CD4-positive, alpha-beta memory T cell (primary cell): ENCODE data around the gene PFKL. TPM values are rescaled to one million over a fixed set of nuclear protein-coding genes. Genes with fewer than 3 reads are reported as not detected.
A peak's percentile ranks its signal among the peaks of the same experiment; 100 is the strongest.

Source experiments
- CTCF ChIA-PET: fragments of 350-600 bp; sonication (Branson Sonifier 250); formaldehyde crosslinking; loops from one replicate; lab custom pipeline; 2021; ENCODE audit warnings: inconsistent platforms; ENCODE audit not compliant: partially characterized antibody; lab: Charles Lee
- POLR2A ChIA-PET: fragments of 350-600 bp; sonication (Branson Sonifier 250); formaldehyde crosslinking; loops from one replicate; lab custom pipeline; 2021; ENCODE audit not compliant: partially characterized antibody; lab: Charles Lee
- DNase-seq, 5 donors: peaks; one replicate each; pipeline versions ENCODE4 v3.0.0 to v3.0.0-alpha.2; 2020 to 2022; ENCODE audit warnings: mixed read lengths in 1 of 5
- H3K27ac ChIP-seq: one replicate; pipeline ENCODE4 v1.7.0; 2013; ENCODE audit warnings: low read depth, low read length
- H3K27me3 ChIP-seq: 2 replicates; pipeline ENCODE4 v1.7.0; 2013; ENCODE audit warnings: mild to moderate bottlenecking, low read length, moderate library complexity; ENCODE audit not compliant: insufficient read depth
- H3K36me3 ChIP-seq: 2 replicates; pipeline ENCODE4 v1.7.0; 2013; ENCODE audit warnings: mild to moderate bottlenecking, low read length, moderate library complexity; ENCODE audit not compliant: insufficient read depth
- H3K4me1 ChIP-seq: 2 replicates; pipeline ENCODE4 v1.7.0; 2013; ENCODE audit warnings: mild to moderate bottlenecking, low read length, moderate library complexity; ENCODE audit not compliant: insufficient read depth
- H3K4me3 ChIP-seq, 2 donors: one replicate each; pipeline ENCODE4 v1.7.0; 2013; ENCODE audit warnings: low read length in 2 of 2, mild to moderate bottlenecking in 1 of 2
- H3K9me3 ChIP-seq, 2 donors: one replicate each; pipeline ENCODE4 v1.7.0; 2013; ENCODE audit warnings: low read length in 2 of 2, control low read depth in 1 of 2; ENCODE audit not compliant: control insufficient read depth in 1 of 2
- H3K27ac Mint-ChIP-seq, 7 donors: one replicate each; pipeline ENCODE4 v1.8.0; 2020 to 2021; ENCODE audit warnings: mixed read lengths in 7 of 7, mild to moderate bottlenecking in 6 of 7, inconsistent platforms in 3 of 7, moderate library complexity in 3 of 7
- H3K27me3 Mint-ChIP-seq, 2 donors: one replicate each; pipeline ENCODE4 v1.8.0; 2020 to 2021; ENCODE audit warnings: mixed read lengths in 2 of 2
- H3K36me3 Mint-ChIP-seq, 2 donors: one replicate each; pipeline ENCODE4 v1.8.0; 2020 to 2021; ENCODE audit warnings: mixed read lengths in 2 of 2, inconsistent platforms in 1 of 2, mild to moderate bottlenecking in 1 of 2
- H3K4me1 Mint-ChIP-seq, 4 donors: one replicate each; pipeline ENCODE4 v1.8.0; 2020 to 2021; ENCODE audit warnings: mixed read lengths in 4 of 4, mild to moderate bottlenecking in 1 of 4
- H3K4me3 Mint-ChIP-seq, 8 donors: one replicate each; pipeline ENCODE4 v1.8.0; 2020 to 2021; ENCODE audit warnings: mixed read lengths in 8 of 8, mild to moderate bottlenecking in 7 of 8, moderate library complexity in 6 of 8, inconsistent platforms in 3 of 8
- H3K9me3 Mint-ChIP-seq, 8 donors: one replicate each; pipeline ENCODE4 v1.8.0; 2020 to 2021; ENCODE audit warnings: mixed read lengths in 8 of 8, mild to moderate bottlenecking in 5 of 8, inconsistent platforms in 3 of 8, moderate library complexity in 1 of 8
- intact Hi-C: fragments of 100-400 bp; cut with micrococcal nuclease; formaldehyde crosslinking; loops from one replicate; pipeline ENCODE4 v1.15.1; 2023
- polyA plus RNA-seq, 2 donors: library from polyadenylated mRNA; unstranded; fragments of 300-500 nt; fragmentation: Illumina TruSeq; gene quantifications; one replicate each; pipeline ENCODE4 v1.2.3, GENCODE V29; 2021
- total RNA-seq, 2 experiments: library from RNA; stranded (reverse); gene quantifications; one replicate each; pipeline ENCODE4 v1.2.3, GENCODE V29; 2021

Gene PFKL
- total and polyA plus RNA-seq, 4 experiments from 2014 or later: 132 to 145 (median 139) TPM

DNA sequence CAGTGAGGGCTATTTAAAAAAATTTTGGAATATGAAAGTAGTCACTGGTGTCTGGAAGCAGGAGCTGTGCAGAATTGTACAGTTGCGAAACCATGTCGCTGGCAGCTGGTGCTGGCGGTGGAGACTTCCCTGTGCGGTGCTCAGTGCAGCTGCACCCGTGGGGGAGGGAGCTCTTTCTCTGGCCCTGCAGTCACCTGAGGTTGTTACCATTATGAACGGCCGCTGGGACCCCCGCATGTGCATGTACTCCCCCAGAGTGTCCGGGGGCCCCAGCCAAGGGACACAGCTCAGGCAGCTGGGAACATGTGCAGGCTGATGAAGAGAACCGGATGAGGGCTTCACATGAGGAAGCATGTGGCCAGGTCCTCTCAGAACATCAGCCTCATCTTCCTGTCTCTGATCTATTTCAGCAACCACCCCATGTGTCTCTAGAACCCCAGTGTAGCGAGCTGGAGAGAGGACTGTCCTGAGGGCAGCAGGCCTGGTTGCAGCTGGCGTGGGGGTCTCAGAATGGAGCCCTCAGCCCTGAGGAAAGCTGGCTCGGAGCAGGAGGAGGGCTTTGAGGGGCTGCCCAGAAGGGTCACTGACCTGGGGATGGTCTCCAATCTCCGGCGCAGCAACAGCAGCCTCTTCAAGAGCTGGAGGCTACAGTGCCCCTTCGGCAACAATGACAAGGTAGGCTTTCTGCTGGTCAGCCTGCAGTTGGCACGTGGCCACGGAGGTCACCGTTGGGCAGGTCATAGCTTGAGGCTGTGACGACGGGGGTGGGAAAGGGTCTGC, 53.5 kb downstream of the PFKL start, which contains the start of gene TRPM2:
Gene TRPM2 (plus strand): TSS at position 431 of the 780 bp plus-strand sequence. CDS start 80 bp downstream, at position 511.
- no peaks in the 10 kb centered on the region for H3K36me3 Mint-ChIP-seq
- CTCF ChIA-PET: interaction anchor here (1.3 kb wide), 1 partner anchor 441 kb away, joined by 3 read pairs; no protein-coding TSS in a partner anchor
- DNase-seq: peak in 4 of 5 donors; percentile 24 to 44 (median 39)
- Histone ChIP-seq H3K4me1 (peaks cover 37% of the 10 kb centered on the region), H3K36me3 (no peaks in the 10 kb centered on the region), H3K4me3 (no peak within 1 kb of the TSS), H3K27me3 (no peaks in the 10 kb centered on the region), H3K9me3 (no peaks in the 10 kb centered on the region), H3K27ac (no peak within 1 kb of the TSS)
- peaks cover 7 to 8% of the 10 kb centered on the region in 2 donors for H3K27me3 Mint-ChIP-seq
- H3K4me1 Mint-ChIP-seq: peaks cover 21 to 49% (median 35%) of the 10 kb centered on the region in 4 donors
- peak within 1 kb of the TSS; percentile 2 to 81 (median 63) for H3K27ac Mint-ChIP-seq
- H3K4me3 Mint-ChIP-seq: peak within 1 kb of the TSS; percentile 62 to 90 (median 81)
- POLR2A ChIA-PET: interaction anchor here (1.1 to 1.6 kb wide), 3 partner anchors 11 to 15 kb away, joined by 3 to 6 read pairs (median 4); no protein-coding TSS in a partner anchor
- no peaks in the 10 kb centered on the region for H3K9me3 Mint-ChIP-seq
- intact Hi-C loops: no loop called here

DNA sequence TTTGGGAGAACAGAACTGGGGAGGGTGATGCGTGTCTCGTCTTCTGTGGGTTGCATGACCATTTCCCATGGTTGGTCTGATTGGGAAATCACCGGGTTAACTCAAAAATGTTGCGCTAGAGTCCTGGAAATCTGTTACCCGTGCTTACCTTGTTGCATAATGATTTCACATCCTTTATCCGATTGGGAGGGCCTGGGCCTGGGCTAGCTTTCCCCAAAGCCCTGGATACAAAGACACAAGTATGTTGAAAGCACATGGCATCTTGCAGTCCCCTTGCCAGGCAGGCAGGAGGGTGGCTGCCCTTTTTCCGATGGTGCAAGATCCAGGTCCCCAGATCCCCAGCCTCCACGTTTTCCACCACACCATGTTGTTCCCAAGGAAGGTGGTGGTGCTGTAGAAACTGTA, 54.1 kb downstream of the PFKL start:
- peaks cover 21 to 53% (median 35%) of the 10 kb centered on the region in 4 donors for H3K4me1 Mint-ChIP-seq
- DNase-seq: no peak
- no peak overlapping the region for H3K27ac ChIP-seq
- H3K36me3 Mint-ChIP-seq: no peaks in the 10 kb centered on the region
- H3K27me3 ChIP-seq: no peaks in the 10 kb centered on the region
- no peaks in the 10 kb centered on the region for H3K9me3 Mint-ChIP-seq
- H3K27me3 Mint-ChIP-seq: peaks cover 7% of the 10 kb centered on the region in 2 donors
- no peaks in the 10 kb centered on the region for H3K36me3 ChIP-seq
- no peak overlapping the region for H3K4me3 ChIP-seq
- H3K9me3 ChIP-seq: no peaks in the 10 kb centered on the region
- POLR2A ChIA-PET: interaction anchor here (1.1 to 1.6 kb wide), 3 partner anchors 12 to 16 kb away, joined by 3 to 6 read pairs (median 4); no protein-coding TSS in a partner anchor
- H3K4me1 ChIP-seq: peaks cover 37% of the 10 kb centered on the region
- peak overlapping the region; percentile 15 to 90 (median 79) for H3K4me3 Mint-ChIP-seq
- peak overlapping the region in 3 of 7 donors; percentile 22 to 70 (median 63) for H3K27ac Mint-ChIP-seq
- CTCF ChIA-PET: interaction anchor here (1.3 kb wide), 1 partner anchor 440 kb away, joined by 3 read pairs; no protein-coding TSS in a partner anchor
- intact Hi-C loops: no loop called here

DNA sequence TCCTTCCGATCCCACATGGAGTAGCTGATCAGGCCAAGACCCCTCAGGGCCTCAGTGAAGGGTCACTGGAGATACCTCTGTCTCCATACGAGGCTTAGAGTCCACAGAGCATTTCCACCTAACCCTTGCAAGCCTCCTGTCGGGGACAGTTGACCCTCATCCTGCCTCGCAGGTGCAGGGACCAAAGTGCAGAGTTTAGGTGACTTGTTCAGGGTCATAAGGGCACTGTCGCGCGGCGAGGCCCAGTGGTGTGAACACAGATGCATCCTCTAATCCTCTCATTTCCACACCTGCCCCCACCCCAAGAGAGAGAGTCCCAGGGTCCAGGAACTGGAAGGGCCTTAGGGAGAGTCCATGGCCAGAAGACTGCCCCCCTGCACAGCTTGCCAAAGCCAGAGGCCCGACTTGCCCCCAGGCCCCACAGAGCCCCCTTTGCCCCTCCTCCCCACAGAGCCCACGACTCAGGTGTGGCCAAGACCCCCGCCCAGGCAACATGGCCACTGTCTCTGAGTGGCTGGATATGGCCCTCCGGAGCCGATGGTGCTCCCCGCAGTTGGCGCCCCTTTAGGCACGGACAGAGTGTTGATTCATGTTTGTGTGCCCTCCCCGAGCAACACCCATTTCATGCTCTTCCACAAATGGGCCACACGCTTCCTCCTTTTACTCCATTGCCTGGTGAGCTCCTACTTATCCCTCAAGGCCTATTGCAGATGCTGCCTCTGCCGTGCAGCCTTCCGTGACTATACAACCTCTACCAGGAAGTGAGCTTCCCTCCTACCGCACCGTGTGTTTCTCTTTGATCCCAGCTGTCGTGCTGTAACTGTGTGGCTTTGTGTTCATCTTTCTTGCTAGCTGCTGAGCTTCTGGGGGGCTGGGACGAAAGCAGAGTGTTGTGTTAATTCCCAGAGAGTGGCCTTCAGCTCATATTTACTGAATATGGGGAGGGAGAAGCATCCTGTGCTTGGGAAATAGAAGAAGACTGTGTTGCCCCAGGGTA, 55.2 kb downstream of the PFKL start:
- H3K9me3 Mint-ChIP-seq: no peaks in the 10 kb centered on the region
- H3K36me3 Mint-ChIP-seq: no peaks in the 10 kb centered on the region
- H3K4me3 Mint-ChIP-seq: peak overlapping the region in 7 of 8 donors; percentile 47 to 90 (median 75)
- peak overlapping the region in 5 of 7 donors; percentile 19 to 89 (median 62) for H3K27ac Mint-ChIP-seq
- H3K27ac ChIP-seq: no peak overlapping the region
- no peaks in the 10 kb centered on the region for H3K27me3 ChIP-seq
- ChIA-PET POLR2A (no interaction called here), CTCF (no interaction called here)
- no peaks in the 10 kb centered on the region for H3K36me3 ChIP-seq
- H3K4me3 ChIP-seq: no peak overlapping the region
- peaks cover 23 to 56% (median 36%) of the 10 kb centered on the region in 4 donors for H3K4me1 Mint-ChIP-seq
- H3K27me3 Mint-ChIP-seq: peaks cover 3 to 4% of the 10 kb centered on the region in 2 donors
- H3K4me1 ChIP-seq: peaks cover 37% of the 10 kb centered on the region
- no peaks in the 10 kb centered on the region for H3K9me3 ChIP-seq
- intact Hi-C loops: no loop called here
- DNase-seq: no peak

DNA sequence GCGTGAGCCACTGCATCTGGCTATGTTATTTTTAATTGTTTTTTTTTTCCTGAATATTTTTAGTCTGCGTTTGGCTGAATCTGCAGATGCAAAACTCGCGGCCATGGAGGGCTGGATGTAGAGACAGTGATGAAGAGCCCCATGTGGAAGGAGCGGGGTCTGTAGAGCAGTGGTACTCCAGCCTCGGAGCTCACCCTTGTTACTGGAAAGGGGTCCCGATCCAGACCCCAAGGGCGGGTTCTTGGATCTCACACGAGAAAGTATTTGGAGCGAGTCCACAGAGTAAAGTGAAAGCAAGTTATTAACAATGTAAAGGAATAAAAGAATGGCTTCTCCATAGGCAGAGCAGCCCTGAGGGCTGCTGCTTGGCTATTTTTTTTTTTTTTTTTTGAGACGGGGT, 56.3 kb downstream of the PFKL start:
- H3K9me3 Mint-ChIP-seq: no peaks in the 10 kb centered on the region
- intact Hi-C loops: no loop called here
- Histone ChIP-seq H3K9me3 (no peaks in the 10 kb centered on the region), H3K4me1 (peaks cover 37% of the 10 kb centered on the region), H3K36me3 (no peaks in the 10 kb centered on the region), H3K27me3 (no peaks in the 10 kb centered on the region), H3K27ac (no peak overlapping the region), H3K4me3 (no peak overlapping the region)
- peaks cover 25 to 58% (median 37%) of the 10 kb centered on the region in 4 donors for H3K4me1 Mint-ChIP-seq
- ChIA-PET POLR2A (no interaction called here), CTCF (interaction anchor here (0.6 kb wide), 1 partner anchor 1339 kb away, joined by 4 read pairs; no protein-coding TSS in a partner anchor)
- H3K4me3 Mint-ChIP-seq: peak overlapping the region in 1 of 8 donors; percentile 15
- H3K36me3 Mint-ChIP-seq: no peaks in the 10 kb centered on the region
- H3K27ac Mint-ChIP-seq: peak overlapping the region in 1 of 7 donors; percentile 13
- H3K27me3 Mint-ChIP-seq: peaks cover 3% of the 10 kb centered on the region in 2 donors
- DNase-seq: no peak

DNA sequence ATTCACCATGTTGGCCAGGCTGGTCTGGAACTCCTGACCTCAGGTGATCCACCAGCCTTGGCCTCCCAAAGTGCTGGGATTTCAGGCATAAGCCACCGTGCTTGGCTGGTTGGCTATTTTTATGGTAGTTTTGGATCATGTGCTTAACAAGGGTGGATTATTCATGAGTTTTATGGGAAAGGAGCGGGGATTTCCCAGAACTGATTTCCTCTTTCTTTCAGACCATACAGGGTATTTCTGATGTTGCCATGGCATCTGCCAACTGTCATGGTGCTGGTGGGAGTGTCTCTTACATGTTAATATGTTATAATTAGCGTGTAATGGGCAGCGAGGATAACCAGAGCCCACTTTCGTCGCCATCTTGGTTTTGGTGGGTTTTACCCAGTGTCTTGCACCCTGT, 56.8 kb downstream of the PFKL start:
- H3K27me3 ChIP-seq: no peaks in the 10 kb centered on the region
- ChIA-PET CTCF (no interaction called here), POLR2A (no interaction called here)
- H3K36me3 ChIP-seq: no peaks in the 10 kb centered on the region
- H3K4me1 Mint-ChIP-seq: peaks cover 25 to 55% (median 37%) of the 10 kb centered on the region in 4 donors
- no peak overlapping the region for H3K27ac ChIP-seq
- peaks cover 0 to 3% of the 10 kb centered on the region in 2 donors for H3K27me3 Mint-ChIP-seq
- DNase-seq: no peak
- no peaks in the 10 kb centered on the region for H3K9me3 Mint-ChIP-seq
- no peak overlapping the region for H3K27ac Mint-ChIP-seq
- peaks cover 37% of the 10 kb centered on the region for H3K4me1 ChIP-seq
- intact Hi-C loops: no loop called here
- H3K36me3 Mint-ChIP-seq: no peaks in the 10 kb centered on the region
- H3K4me3 ChIP-seq: no peak overlapping the region
- no peaks in the 10 kb centered on the region for H3K9me3 ChIP-seq
- H3K4me3 Mint-ChIP-seq: no peak overlapping the region

DNA sequence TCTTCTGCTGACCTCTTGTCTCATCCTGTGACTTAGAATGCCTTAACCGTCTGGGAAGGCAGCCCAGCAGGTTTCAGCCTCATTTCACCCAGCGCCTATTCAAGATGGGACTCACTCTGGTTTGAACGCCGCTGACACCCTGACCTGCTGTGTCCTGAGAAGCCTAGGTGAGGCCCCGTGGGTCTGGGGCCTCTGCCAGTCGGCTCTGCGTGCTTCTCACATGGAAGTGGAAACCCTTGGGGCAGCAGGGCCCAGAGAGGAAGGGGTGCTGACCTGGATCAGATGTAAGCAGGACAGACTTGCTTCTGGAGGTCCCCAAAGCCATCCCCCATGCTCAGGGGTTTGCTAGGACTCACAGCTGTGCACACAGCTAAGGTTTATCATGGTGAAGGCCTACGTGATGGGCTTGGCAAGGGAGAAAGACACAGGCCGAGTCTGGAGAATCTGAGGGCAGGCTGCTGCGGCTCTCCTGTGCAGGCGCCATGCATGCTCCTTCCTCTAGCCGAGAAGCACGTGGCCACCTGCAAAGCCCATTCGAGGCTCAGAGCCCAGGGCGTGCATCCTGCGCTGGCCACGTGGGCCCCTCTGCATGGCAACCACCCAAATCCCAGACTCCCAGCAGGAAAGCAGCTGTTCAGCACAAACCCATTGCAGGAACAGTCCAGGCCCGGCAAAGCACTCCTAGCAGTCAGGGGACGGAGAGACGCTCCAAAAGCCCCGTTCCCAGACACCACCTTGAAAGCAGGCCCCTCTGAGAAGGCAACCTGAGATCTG, 57.4 kb downstream of the PFKL start:
- ChIA-PET CTCF (no interaction called here), POLR2A (no interaction called here)
- H3K27ac Mint-ChIP-seq: no peak overlapping the region
- H3K4me1 ChIP-seq: peaks cover 36% of the 10 kb centered on the region
- no peaks in the 10 kb centered on the region for H3K9me3 Mint-ChIP-seq
- peaks cover 25 to 55% (median 36%) of the 10 kb centered on the region in 4 donors for H3K4me1 Mint-ChIP-seq
- no peak for DNase-seq
- no peaks in the 10 kb centered on the region for H3K27me3 ChIP-seq
- H3K27me3 Mint-ChIP-seq: peaks cover 0 to 3% of the 10 kb centered on the region in 2 donors
- H3K4me3 ChIP-seq: no peak overlapping the region
- H3K27ac ChIP-seq: no peak overlapping the region
- no peak overlapping the region for H3K4me3 Mint-ChIP-seq
- H3K36me3 Mint-ChIP-seq: no peaks in the 10 kb centered on the region
- H3K9me3 ChIP-seq: no peaks in the 10 kb centered on the region
- intact Hi-C loops: no loop called here
- no peaks in the 10 kb centered on the region for H3K36me3 ChIP-seq
